ENCODE results near the gene TMEM201. TPM values are rescaled to one million over a fixed set of nuclear protein-coding genes. Genes with fewer than 3 reads are reported as not detected.
A peak's percentile ranks its signal among the peaks of the same experiment; 100 is the strongest.
"Not testable (repeated sequence)": the region's sequence is repeated elsewhere in the genome, so short reads cannot be mapped to it uniquely, and the experiment has no call there.

Gene TMEM201
- total RNA-seq, 3 donors from 2014 or later (not counting 1 experiment from before 2014, with no cell fraction given): 7.3 to 10.2 (median 8.8) TPM

GRCh38 chr1:9618909-9619679, 30.4 kb downstream of the TMEM201 start:
- Histone ChIP-seq H3K4me3 (ENCODE audit: low read length) (no peak overlapping the region), H3K27me3 (ENCODE audit: control insufficient read depth, insufficient read depth, low read length) (no peaks in the 10 kb centered on the region), H3K4me1 (ENCODE audit: control insufficient read depth, insufficient read depth, low read length) (peaks cover 7% of the 10 kb centered on the region), H3K27ac (ENCODE audit: low read length) (no peak overlapping the region), H3K9me3 (ENCODE audit: control insufficient read depth, insufficient read depth, low read length) (no peaks in the 10 kb centered on the region), H3K36me3 (ENCODE audit: control insufficient read depth, insufficient read depth, low read length) (no peaks in the 10 kb centered on the region)
- Mint-ChIP-seq H3K36me3 (no peaks in the 10 kb centered on the region), H3K27me3 (ENCODE audit: low read depth in 2 of 2) (peaks cover 0 to 8% of the 10 kb centered on the region in 2 donors), H3K27ac (no peak overlapping the region), H3K9me3 (no peaks in the 10 kb centered on the region), H3K4me3 (no peak overlapping the region), H3K4me1 (no peaks in the 10 kb centered on the region)
- DNase-seq: no peak
- ATAC-seq: no peak
- intact Hi-C loops (cut with micrococcal nuclease): no loop called here
- TF ChIP-seq, protein P1, sequence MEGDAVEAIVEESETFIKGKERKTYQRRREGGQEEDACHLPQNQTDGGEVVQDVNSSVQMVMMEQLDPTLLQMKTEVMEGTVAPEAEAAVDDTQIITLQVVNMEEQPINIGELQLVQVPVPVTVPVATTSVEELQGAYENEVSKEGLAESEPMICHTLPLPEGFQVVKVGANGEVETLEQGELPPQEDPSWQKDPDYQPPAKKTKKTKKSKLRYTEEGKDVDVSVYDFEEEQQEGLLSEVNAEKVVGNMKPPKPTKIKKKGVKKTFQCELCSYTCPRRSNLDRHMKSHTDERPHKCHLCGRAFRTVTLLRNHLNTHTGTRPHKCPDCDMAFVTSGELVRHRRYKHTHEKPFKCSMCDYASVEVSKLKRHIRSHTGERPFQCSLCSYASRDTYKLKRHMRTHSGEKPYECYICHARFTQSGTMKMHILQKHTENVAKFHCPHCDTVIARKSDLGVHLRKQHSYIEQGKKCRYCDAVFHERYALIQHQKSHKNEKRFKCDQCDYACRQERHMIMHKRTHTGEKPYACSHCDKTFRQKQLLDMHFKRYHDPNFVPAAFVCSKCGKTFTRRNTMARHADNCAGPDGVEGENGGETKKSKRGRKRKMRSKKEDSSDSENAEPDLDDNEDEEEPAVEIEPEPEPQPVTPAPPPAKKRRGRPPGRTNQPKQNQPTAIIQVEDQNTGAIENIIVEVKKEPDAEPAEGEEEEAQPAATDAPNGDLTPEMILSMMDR (IDR thresholded peaks at IDR 0.05): no peak
- WGBS (ENCODE audit: insufficient coverage): 82% methylated on average over 18 of the region's 18 CpGs

GRCh38 chr1:9621032-9621431, 32.3 kb downstream of the TMEM201 start:
- ATAC-seq: no peak
- Mint-ChIP-seq H3K27me3 (ENCODE audit: low read depth in 2 of 2) (peaks cover 0 to 9% of the 10 kb centered on the region in 2 donors), H3K4me3 (no peak overlapping the region), H3K4me1 (peaks cover 2% of the 10 kb centered on the region in 2 donors), H3K27ac (no peak overlapping the region), H3K36me3 (no peaks in the 10 kb centered on the region), H3K9me3 (no peaks in the 10 kb centered on the region)
- TF ChIP-seq, protein P1 (IDR thresholded peaks at IDR 0.05): no peak
- Histone ChIP-seq H3K36me3 (ENCODE audit: control insufficient read depth, insufficient read depth, low read length) (no peaks in the 10 kb centered on the region), H3K9me3 (ENCODE audit: control insufficient read depth, insufficient read depth, low read length) (no peaks in the 10 kb centered on the region), H3K27me3 (ENCODE audit: control insufficient read depth, insufficient read depth, low read length) (no peaks in the 10 kb centered on the region), H3K4me3 (ENCODE audit: low read length) (no peak overlapping the region), H3K27ac (ENCODE audit: low read length) (no peak overlapping the region), H3K4me1 (ENCODE audit: control insufficient read depth, insufficient read depth, low read length) (peaks cover 9% of the 10 kb centered on the region)
- DNase-seq: no peak
- intact Hi-C loops (cut with micrococcal nuclease): no loop called here

DNA sequence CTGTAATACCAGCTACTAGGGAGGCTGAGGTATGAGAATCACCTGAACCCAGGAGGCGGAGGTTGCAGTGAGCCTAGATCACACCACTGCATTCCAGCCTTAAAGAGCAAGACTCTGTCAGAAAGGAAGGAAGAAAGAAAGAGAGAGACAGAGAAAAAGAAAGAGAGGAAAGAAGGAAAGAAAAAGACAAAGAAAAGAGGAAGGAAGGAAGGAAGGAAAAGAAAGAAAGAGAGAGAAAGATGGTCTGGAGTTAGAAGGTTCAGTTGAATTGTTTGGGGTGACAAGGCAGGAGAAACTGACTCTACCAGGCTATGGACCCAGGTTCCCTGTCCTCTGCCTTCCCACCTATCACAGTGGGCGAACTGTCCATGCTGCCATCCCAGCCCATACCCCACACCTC, 35.4 kb downstream of the TMEM201 start:
- TF ChIP-seq, protein P1 (IDR thresholded peaks at IDR 0.05): no peak
- Mint-ChIP-seq H3K4me3 (peak overlapping the region; percentile 14), H3K27ac (no peak overlapping the region)

GRCh38 chr1:9625030-9625429, 36.3 kb downstream of the TMEM201 start:
- H3K27ac ChIP-seq (ENCODE audit: low read length); H3K27me3 Mint-ChIP-seq (ENCODE audit: low read depth in 2 of 2); H3K36me3 ChIP-seq (ENCODE audit: control insufficient read depth, insufficient read depth, low read length); H3K27me3 ChIP-seq (ENCODE audit: control insufficient read depth, insufficient read depth, low read length); H3K9me3 Mint-ChIP-seq; H3K27ac Mint-ChIP-seq; DNase-seq; H3K9me3 ChIP-seq (ENCODE audit: control insufficient read depth, insufficient read depth, low read length); intact Hi-C loops (cut with micrococcal nuclease); ATAC-seq; H3K36me3 Mint-ChIP-seq; H3K4me3 ChIP-seq (ENCODE audit: low read length): not testable (repeated sequence)
- peaks cover 45% of the 10 kb centered on the region for H3K4me1 ChIP-seq (ENCODE audit: control insufficient read depth, insufficient read depth, low read length)
- H3K4me3 Mint-ChIP-seq: peak overlapping the region; percentile 6
- WGBS (ENCODE audit: insufficient coverage): 76% methylated on average over 2 of the region's 3 CpGs
- H3K4me1 Mint-ChIP-seq: peaks cover 31 to 36% of the 10 kb centered on the region in 2 donors

More for the DNA sequence above, 35.4 kb downstream of the TMEM201 start:
- Mint-ChIP-seq H3K36me3 (no peaks in the 10 kb centered on the region), H3K9me3 (no peaks in the 10 kb centered on the region), H3K4me1 (peaks cover 22 to 27% of the 10 kb centered on the region in 2 donors), H3K27me3 (ENCODE audit: low read depth in 2 of 2) (peaks cover 0 to 5% of the 10 kb centered on the region in 2 donors)
- Histone ChIP-seq H3K4me1 (ENCODE audit: control insufficient read depth, insufficient read depth, low read length) (peaks cover 38% of the 10 kb centered on the region), H3K9me3 (ENCODE audit: control insufficient read depth, insufficient read depth, low read length) (no peaks in the 10 kb centered on the region), H3K27ac (ENCODE audit: low read length) (no peak overlapping the region), H3K27me3 (ENCODE audit: control insufficient read depth, insufficient read depth, low read length) (no peaks in the 10 kb centered on the region), H3K4me3 (ENCODE audit: low read length) (no peak overlapping the region), H3K36me3 (ENCODE audit: control insufficient read depth, insufficient read depth, low read length) (no peaks in the 10 kb centered on the region)
- intact Hi-C loops (cut with micrococcal nuclease): no loop called here
- 88% methylated on average over 2 of the region's 2 CpGs for WGBS (ENCODE audit: insufficient coverage)
- DNase-seq (no peak), ATAC-seq (no peak)
